GM13977 (cell line): ENCODE data around the gene PILRB.
"Not testable (repeated sequence)": the region's sequence is repeated elsewhere in the genome, so short reads cannot be mapped to it uniquely, and the experiment has no call there.

Source experiments
- DNase-seq: peaks from one replicate; pipeline ENCODE4 v3.0.0; 2012; ENCODE audit warnings: low spot score
- in situ Hi-C: fragments of 300-500 bp; cut with MboI; formaldehyde crosslinking; loops from one replicate; pipeline ENCODE4 v1.12.0; 2022; ENCODE audit warnings: low sequenced_read_pairs, low pct_unique_long_range_greater_than_20kb, mixed read lengths, inconsistent platforms; ENCODE audit not compliant: unreplicated experiment
- TF ChIP-seq, protein P1 (sequence below): IDR thresholded peaks from 2 replicates; pipeline ENCODE4 v1.5.1; 2012; ENCODE audit warnings: mild to moderate bottlenecking, control low read depth; ENCODE audit not compliant: insufficient read depth; ENCODE audit errors: extremely low read depth, missing control alignments

The PILRB gene

DNA sequence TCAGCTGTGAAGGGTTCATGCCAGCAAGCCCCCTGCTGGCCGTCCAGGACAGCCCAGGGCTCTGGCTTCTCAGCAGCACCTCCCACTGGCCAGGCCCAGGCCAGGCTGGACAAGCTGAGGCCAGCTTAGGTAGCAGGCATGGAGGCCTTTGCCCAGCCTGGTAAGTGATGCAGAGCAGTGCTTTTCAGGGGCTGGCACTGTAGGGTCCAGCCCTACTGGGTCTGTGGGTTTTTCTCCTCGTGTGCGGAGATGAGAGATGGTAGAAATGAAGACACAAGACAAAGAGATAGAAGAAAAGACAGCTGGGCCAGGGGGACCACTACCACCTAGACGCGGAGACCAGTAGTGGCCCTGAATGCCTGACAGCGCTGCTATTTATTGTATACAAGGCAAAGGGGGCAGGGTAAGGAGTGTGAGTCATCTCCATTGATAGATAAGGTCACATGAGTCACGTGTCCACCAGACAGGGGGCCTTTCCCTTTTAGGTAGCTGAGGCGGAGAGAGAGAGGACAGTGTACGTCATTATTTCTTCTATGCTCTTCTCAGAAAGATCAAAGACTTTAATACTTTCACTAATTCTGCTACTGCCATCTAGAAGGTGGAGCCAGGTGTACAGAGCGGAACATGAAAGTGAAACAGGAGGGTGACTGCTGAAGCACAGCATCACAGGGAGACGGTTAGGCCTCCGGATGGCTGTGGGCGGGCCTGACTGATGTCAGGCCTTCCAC, 13.2 kb upstream of the PILRB start:
- DNase-seq: not testable (repeated sequence)
- TF ChIP-seq, protein P1, sequence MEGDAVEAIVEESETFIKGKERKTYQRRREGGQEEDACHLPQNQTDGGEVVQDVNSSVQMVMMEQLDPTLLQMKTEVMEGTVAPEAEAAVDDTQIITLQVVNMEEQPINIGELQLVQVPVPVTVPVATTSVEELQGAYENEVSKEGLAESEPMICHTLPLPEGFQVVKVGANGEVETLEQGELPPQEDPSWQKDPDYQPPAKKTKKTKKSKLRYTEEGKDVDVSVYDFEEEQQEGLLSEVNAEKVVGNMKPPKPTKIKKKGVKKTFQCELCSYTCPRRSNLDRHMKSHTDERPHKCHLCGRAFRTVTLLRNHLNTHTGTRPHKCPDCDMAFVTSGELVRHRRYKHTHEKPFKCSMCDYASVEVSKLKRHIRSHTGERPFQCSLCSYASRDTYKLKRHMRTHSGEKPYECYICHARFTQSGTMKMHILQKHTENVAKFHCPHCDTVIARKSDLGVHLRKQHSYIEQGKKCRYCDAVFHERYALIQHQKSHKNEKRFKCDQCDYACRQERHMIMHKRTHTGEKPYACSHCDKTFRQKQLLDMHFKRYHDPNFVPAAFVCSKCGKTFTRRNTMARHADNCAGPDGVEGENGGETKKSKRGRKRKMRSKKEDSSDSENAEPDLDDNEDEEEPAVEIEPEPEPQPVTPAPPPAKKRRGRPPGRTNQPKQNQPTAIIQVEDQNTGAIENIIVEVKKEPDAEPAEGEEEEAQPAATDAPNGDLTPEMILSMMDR: peak; percentile 60
- in situ Hi-C loops: loop anchor here (10.0 kb wide), 1 partner anchor 210 kb away; no protein-coding TSS in a partner anchor

DNA sequence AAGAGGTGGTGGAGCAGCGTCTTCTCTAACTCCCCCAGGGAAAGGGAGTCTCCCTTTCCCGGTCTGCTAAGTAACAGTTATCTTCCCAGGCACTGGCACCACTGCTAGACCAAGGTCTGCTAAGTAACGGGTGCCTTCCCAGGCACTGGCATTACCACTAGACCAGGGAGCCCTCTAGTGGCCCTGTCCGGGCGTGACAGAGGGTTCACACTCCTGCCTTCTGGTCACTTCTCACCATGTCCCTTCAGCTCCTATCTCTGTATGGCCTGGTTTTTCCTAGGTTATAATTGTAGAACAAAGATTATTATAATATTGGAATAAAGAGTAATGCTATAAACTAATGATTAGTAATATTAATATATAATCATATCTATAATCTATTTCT, 12.6 kb upstream of the PILRB start:
- in situ Hi-C loops: loop anchor here (10.0 kb wide), 1 partner anchor 210 kb away; no protein-coding TSS in a partner anchor
- TF ChIP-seq, protein P1: peak; percentile 50
- not testable (repeated sequence) for DNase-seq

DNA sequence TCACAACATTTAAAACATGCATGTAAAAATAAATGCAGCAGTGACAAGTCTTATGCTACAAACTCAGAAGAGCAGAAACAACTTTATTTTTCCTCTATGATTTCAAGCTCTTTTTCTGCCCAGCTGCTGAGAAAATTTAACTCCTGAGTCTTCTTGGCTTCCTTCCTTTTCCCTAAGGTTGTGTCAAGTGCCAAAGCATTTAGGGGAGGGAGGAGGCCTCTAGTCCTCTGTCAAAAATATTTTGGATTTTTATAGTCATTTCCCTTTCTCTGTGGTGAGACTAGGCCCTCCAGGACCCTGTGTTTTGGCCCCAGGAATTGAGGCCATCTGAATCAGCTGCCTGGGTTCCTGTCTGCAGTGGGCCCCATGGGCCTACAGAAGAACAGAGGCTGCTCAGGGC, 11.0 kb upstream of the PILRB start:
- no peak for DNase-seq
- TF ChIP-seq, protein P1: no peak
- in situ Hi-C loops: loop anchor here (10.0 kb wide), 1 partner anchor 212 kb away; no protein-coding TSS in a partner anchor

DNA sequence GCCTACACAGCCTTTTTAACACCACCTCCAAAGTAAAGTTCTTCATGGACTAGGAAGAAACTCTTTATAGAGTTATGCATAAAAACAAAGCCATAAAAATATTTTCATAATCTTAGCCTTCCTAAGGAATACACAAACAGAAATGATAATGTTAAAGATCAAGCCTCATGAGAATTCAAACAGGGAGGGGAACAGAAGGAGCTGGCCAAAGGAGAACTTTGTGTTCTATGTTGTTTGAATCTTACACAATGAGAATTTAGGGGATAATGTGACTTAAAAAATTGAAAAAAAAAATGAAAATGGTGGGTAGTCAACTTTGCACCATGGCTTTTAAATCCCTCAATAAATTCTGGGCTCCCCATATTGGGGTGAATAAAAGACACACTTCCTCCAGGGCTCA, 9.1 kb upstream of the PILRB start:
- no peak for DNase-seq
- TF ChIP-seq, protein P1: no peak
- in situ Hi-C loops: loop anchor here (10.0 kb wide), 1 partner anchor 214 kb away; no protein-coding TSS in a partner anchor

DNA sequence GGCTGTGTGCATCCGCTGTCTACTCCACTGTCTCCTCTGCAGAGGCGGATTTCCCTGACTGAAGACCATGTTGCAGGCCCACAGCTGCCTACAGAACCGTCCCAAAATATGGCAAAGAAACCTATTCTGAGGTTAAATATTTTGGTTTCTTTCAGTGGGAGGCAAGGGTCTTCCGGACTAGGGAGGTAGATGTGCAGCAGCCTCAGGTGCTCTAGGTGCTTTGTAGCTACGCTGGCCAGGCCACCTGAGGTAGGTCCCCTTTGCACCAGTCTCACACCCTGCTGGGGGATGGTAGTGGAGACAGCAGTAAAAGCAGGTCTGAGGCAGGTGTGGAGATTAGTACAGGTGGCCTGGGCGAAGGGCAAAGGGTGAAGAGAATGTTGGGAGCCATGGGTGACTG, 8.2 kb upstream of the PILRB start:
- TF ChIP-seq, protein P1: no peak
- in situ Hi-C loops: loop anchor here (10.0 kb wide), 1 partner anchor 215 kb away; no protein-coding TSS in a partner anchor
- DNase-seq: no peak

DNA sequence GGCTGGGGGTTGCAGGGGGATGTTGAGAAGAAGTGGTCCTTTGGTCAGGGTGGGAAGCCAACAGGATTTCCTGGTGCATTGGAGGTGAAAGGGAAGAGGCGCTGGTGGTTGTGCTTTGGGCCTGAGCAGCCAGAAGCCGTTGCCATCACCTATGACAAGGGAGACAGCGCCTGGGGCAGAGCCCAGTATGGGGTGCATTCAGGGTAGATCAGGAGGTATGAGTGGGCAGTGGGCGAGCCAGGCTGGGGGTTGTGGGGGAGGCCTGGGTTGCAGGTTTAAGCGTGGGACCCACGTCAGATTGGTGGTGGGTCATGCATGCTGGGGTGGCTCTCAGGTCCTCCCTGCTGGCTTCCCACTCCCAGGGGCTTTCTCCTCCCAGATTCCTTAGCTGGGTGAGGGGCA, 6.3 kb upstream of the PILRB start:
- no peak for DNase-seq
- TF ChIP-seq, protein P1: no peak
- in situ Hi-C loops: no loop called here

DNA sequence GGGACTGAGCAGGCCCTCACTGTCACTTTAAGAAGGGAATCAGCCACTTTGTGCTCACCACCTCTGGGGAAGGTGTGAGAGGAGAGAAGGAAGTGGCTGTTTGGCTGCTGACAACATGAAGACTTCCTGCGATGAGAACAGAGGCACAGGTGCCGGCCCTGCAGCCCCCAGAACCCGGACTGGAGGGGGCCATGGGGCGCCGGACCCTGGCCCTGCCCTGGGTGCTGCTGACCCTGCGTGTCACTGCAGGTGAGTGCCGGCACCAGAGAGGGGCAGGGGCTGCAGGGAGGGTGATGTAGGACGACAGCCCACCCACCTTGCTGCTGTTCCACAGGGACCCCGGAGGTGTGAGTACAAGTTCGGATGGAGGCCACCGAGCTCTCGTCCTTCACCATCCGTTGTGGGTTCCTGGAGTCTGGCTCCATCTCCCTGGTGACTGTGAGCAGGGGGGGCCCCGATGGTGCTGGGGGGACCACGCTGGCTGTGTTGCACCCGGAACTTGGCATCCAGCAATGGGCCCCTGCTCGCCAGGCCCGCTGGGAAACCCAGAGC, 5.6 kb upstream of the PILRB start:
- in situ Hi-C loops, DNase-seq: not testable (repeated sequence)
